Esophagus (tissue), 2 donors: ENCODE data around the gene SPNS1. TPM values are rescaled to one million over a fixed set of nuclear protein-coding genes. Genes with fewer than 3 reads are reported as not detected.

Source experiments
- H3K27ac ChIP-seq, 2 donors: one replicate each; pipeline ENCODE4 v1.5.1; 2013; ENCODE audit warnings: low read depth in 2 of 2, mild to moderate bottlenecking in 2 of 2, inconsistent platforms in 1 of 2, low read length in 1 of 2, moderate library complexity in 1 of 2
- H3K27me3 ChIP-seq, 2 donors: one replicate each; pipeline ENCODE4 v1.6.1; 2013; ENCODE audit warnings: low read length in 2 of 2, control low read depth in 1 of 2, mild to moderate bottlenecking in 1 of 2; ENCODE audit not compliant: insufficient read depth in 2 of 2, control insufficient read depth in 1 of 2
- H3K36me3 ChIP-seq, 2 donors: one replicate each; pipeline ENCODE4 v1.6.1; 2013; ENCODE audit warnings: low read length in 1 of 2; ENCODE audit not compliant: control insufficient read depth in 2 of 2, insufficient read depth in 2 of 2
- H3K4me1 ChIP-seq, 2 donors: one replicate each; pipeline ENCODE4 v1.6.1; 2013; ENCODE audit warnings: low read length in 1 of 2; ENCODE audit not compliant: control insufficient read depth in 2 of 2, insufficient read depth in 2 of 2
- H3K4me3 ChIP-seq, 2 donors: one replicate each; pipeline ENCODE4 v1.5.1; 2013; ENCODE audit warnings: low read length in 2 of 2, mild to moderate bottlenecking in 2 of 2, low read depth in 1 of 2, moderate library complexity in 1 of 2
- H3K9me3 ChIP-seq, 2 donors: one replicate each; pipeline ENCODE4 v1.6.1; 2013; ENCODE audit warnings: mild to moderate bottlenecking in 2 of 2, low read depth in 1 of 2, low read length in 1 of 2, moderate library complexity in 1 of 2; ENCODE audit not compliant: control insufficient read depth in 2 of 2, insufficient read depth in 1 of 2
- WGBS, 2 donors: extraction: QIAGEN DNeasy Blood & Tissue Kit; methylation state at CpG; one replicate each; pipeline ENCODE4 v1.1.7; 2013; 5-methylcytosine and 5-hydroxymethylcytosine counted together
- polyA plus RNA-seq, 2 donors: library from polyadenylated mRNA; stranded (reverse); fragments of 200-250 nt; gene quantifications; one replicate each; pipeline ENCODE4 v1.2.3, GENCODE V29; 2013
- donor health status: healthy with polysubstance abuse.
- donor health status: Bipolar disorder and iron deficiency.

The SPNS1 gene
- polyA plus RNA-seq, 2 donors, result 22.2 to 24.6 TPM

DNA sequence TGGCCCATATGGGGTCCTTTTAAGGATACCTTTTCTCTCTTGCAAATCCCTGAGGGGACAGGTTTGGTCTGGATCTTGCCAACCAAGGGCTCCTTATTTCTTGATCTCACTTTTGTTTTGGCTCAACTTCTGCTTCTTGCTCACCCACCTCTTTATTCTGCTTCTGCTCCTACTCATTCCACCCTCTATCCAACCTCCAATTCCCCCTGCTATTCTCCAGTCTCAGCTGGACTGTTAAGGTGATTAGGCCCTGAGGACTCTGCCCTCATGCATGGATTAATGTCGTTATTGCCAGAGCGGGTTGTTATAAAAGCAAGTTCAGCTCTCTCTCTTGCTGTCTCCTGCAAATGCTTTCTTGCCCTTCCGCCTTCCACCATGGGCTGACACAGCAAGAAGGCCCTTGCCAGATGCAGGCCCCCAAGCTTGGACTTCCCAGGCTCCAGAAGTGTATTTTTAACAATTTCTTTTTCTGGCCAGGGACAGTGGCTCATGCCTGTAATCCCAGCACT, 40.0 kb downstream of the SPNS1 start:
- Histone ChIP-seq H3K9me3 (no peaks in the 10 kb centered on the region), H3K4me3 (no peak overlapping the region), H3K27me3 (no peaks in the 10 kb centered on the region), H3K4me1 (no peaks in the 10 kb centered on the region), H3K36me3 (no peaks in the 10 kb centered on the region), H3K27ac (no peak overlapping the region)
- 89 to 91% methylated on average over 3 of the region's 3 CpGs for WGBS, 2 donors

DNA sequence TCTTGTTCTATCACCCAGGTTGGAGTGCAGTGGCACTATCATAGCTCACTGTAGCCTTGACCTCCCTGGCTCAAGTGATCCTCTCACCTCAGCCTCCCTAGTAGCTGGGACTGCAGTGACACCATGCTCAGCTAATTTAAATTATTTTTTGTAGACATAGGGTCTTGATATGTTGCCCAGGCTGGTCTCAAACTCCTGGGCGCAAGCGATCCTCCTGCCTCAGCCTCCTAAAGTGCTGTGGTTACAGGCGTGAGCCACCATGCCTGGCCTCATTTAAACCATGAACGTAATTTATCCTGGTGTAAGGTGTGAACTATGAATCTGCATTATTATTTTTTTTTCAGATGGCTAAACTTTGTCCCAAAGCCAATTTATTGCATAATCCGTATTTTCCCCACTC, 47.6 kb downstream of the SPNS1 start:
- Histone ChIP-seq H3K27ac (no peak overlapping the region), H3K36me3 (no peaks in the 10 kb centered on the region), H3K27me3 (no peaks in the 10 kb centered on the region), H3K9me3 (no peaks in the 10 kb centered on the region), H3K4me3 (no peak overlapping the region), H3K4me1 (no peaks in the 10 kb centered on the region)
- WGBS, 2 donors, result 83 to 85% methylated on average over 5 of the region's 5 CpGs

DNA sequence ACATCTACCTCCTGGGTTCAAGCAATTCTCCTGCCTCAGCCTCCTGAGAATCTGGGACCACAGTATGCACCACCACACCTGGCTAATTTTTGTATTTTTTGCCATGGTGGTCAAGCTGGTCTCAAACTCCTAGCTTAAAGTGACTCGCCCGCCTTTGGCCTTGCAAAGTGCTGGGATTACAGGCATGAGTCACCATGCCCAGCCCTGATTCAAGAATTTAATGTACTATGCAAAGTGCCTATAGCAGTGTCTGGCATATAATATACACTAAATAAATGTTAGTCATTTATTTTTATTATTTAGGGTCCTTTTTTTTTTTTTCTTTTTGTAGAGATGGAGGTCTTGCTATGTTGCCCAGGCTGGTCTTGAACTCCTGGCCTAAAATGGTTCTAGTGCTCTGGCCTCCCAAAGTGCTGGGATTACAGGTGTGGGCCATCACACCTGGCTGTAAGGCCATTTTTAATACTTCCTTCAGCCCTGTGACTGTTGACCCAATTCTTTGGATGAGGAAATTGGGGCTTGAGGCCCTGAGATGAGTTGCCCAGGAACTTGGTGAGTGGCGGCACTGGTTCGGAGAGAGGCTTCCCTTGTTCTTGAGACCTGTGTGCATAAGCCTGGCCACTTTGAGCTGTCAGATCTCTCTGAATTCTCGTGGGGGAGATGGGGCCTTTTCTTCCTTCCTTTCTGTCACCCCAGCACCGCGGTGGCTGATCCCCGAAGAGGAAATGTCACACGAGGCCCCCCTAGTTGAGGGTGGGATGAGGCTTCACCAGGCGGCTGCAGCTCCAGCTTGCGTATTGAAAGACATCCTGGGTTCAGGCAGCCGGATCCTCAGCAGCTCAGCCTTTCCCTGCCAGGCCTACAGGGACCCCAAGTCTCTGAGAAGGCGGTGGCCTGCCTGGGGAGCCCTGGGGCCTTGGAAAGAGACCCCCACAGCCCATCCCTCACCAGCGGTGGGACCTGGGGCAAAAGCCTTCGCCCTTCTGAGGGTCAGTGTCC, 49.0 kb downstream of the SPNS1 start:
- H3K36me3 ChIP-seq, result no peaks in the 10 kb centered on the region
- WGBS, 2 donors, result 72 to 73% methylated on average over 15 of the region's 15 CpGs

DNA sequence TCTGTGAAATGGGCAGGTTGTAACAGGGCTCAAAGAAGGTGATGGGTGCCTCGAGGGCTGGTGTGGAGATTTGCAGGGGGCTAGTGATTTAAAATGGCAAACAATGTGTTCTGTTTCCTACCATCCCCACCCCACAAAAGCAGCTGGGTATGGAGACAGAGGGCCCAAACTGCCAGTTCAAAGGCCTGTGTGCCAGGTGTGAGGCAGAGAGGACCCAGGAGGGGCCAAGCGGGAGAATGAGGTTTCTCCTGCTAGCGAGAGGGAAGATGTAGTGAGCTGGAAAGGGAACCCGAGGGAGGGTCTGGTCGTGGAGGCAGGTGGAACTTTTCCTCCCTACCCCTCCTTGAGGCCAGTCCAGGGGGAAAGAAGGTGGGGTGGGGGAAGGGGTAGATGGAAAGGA, 49.7 kb downstream of the SPNS1 start:
- H3K9me3 ChIP-seq, result no peaks in the 10 kb centered on the region
- H3K4me3 ChIP-seq, result no peak overlapping the region
- H3K27ac ChIP-seq, result no peak overlapping the region
- WGBS, 2 donors, result 55 to 78% methylated on average over 5 of the region's 5 CpGs
- H3K36me3 ChIP-seq, result no peaks in the 10 kb centered on the region
- H3K4me1 ChIP-seq, result no peaks in the 10 kb centered on the region
- H3K27me3 ChIP-seq, result no peaks in the 10 kb centered on the region

More for the DNA sequence above, 49.0 kb downstream of the SPNS1 start:
- Histone ChIP-seq H3K27ac (no peak overlapping the region), H3K9me3 (no peaks in the 10 kb centered on the region), H3K4me1 (no peaks in the 10 kb centered on the region), H3K4me3 (no peak overlapping the region), H3K27me3 (no peaks in the 10 kb centered on the region)

DNA sequence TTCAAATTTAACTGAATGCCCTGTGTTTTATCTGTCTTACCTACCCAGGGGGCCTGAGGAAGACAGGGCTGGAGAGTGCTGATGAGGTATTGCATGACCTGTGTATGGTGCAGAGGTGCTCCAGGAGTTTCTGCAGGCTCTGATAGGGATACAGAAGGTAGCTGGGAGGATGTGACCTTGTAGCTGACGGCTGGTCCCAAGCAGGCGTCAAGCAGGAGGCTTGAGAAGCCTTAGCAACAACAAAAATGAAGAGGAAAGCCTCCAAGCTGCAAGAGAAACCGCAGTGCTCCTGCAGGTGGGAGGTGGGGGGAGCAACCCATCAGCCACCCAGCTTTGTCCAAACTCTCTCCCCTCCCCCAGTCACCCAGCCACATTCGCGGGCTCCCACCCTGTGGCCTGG, 50.6 kb downstream of the SPNS1 start:
- Histone ChIP-seq H3K27me3 (no peaks in the 10 kb centered on the region), H3K27ac (no peak overlapping the region), H3K4me3 (no peak overlapping the region), H3K9me3 (no peaks in the 10 kb centered on the region), H3K36me3 (no peaks in the 10 kb centered on the region), H3K4me1 (no peaks in the 10 kb centered on the region)
- WGBS, 2 donors, result 50 to 51% methylated on average over 5 of the region's 5 CpGs

DNA sequence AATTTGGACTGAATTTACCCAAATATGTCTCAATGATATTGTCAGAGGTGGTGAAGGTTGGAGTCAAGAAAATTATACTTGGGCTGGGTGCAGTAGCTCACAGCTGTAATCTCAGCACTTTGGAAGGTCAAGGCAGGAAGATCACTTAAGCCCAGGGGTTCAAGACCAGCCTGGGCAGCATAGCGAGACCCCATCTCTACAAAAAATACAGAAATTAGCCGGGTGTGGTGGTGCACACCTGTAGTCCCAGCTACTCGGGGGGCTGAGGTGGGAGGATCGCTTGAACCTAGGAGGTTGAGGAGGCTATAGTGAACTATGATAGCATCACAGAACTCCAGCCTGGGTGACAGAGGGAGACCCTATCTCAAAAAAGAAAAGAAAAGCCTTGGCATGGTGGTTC, 51.2 kb downstream of the SPNS1 start:
- H3K27ac ChIP-seq, result no peak overlapping the region
- H3K9me3 ChIP-seq, result no peaks in the 10 kb centered on the region
- WGBS, 2 donors, result 93 to 96% methylated on average over 4 of the region's 4 CpGs

DNA sequence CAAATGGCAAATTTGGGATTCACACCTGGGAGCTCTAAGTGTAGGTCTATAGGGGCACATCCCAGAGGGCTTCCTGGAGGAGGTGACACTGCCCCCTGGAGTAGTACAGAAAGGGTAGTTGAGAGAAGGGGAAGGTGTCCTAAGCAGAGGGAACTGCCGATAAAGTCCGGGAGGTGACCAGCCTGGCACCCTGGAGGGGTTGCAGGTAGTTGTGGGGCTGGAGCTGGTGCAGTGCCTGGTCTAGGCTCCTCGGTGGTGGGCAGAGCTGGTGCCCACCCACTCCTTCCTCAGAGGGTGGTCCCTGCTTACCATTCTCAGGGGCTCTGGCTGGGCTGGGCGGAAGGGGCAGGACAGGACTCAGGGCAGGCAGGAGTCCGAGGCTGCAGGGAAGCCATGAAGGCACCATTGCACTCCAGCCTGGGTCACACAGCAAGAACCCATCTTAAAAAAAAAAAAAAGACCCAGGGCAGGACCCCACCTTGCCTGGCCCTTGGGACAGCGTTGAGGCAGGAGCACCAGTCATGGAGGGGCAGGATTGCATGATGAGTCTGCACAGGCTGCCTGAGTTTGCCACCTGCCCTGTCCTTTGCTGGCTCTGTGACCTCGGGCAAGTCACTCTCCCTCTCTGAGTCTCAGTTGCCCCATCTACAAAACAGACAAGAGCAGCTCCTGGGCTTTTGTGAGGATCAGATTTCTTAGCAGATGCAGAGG, 54.0 kb downstream of the SPNS1 start:
- WGBS, 2 donors, result 69 to 75% methylated on average over 7 of the region's 7 CpGs
- Histone ChIP-seq H3K4me3 (no peak overlapping the region), H3K27me3 (no peaks in the 10 kb centered on the region), H3K27ac (no peak overlapping the region), H3K36me3 (no peaks in the 10 kb centered on the region), H3K4me1 (no peaks in the 10 kb centered on the region), H3K9me3 (no peaks in the 10 kb centered on the region)

More for the DNA sequence above, 51.2 kb downstream of the SPNS1 start:
- Histone ChIP-seq H3K27me3 (no peaks in the 10 kb centered on the region), H3K4me1 (no peaks in the 10 kb centered on the region), H3K36me3 (no peaks in the 10 kb centered on the region), H3K4me3 (no peak overlapping the region)

DNA sequence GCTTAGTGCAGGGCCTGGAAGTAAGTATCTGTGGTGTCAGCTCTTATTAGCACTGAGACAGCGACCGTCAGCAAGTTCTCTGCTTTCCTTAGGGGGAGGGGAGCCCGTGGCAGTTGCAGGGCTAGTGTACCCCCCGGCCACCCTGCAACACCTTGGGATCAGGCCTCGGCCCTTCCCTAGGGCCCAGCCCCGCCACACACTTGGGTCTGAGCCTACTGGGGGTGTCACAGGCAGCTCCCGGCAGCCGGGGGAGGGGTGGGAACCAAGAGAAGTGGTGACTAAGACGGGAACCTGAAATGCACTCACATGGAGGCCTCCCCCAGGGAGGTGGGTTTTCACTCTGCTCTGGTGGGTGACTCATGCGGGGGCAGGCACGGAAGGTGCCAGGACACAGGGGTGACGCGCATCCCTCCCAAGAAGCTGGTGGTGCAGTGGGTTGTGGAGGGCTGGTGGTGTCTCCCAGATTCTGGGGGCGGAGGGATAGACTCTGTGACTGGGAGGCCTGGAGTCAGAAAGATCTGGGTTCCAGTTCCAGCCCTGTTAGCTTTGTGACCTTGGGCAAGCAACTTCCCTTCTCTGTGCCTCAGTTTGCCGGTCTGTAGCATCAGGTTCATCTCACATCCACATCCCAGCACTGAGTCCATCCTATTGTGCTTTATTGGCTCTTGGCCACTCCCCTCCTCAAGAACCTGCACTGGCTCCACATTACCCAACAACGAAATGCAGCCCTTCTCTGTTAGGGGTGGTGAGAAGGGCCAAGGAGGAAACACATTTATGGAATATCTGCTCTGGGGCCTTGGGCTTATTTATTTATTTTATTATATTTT, 54.8 kb downstream of the SPNS1 start:
- Histone ChIP-seq H3K36me3 (no peaks in the 10 kb centered on the region), H3K27me3 (no peaks in the 10 kb centered on the region), H3K9me3 (no peaks in the 10 kb centered on the region), H3K27ac (no peak overlapping the region), H3K4me3 (no peak overlapping the region), H3K4me1 (no peaks in the 10 kb centered on the region)
- 38 to 39% methylated on average over 16 of the region's 16 CpGs for WGBS, 2 donors
